Neural progenitor cell (in vitro differentiated cells): ENCODE data around the gene COL8A2. TPM values are rescaled to one million over a fixed set of nuclear protein-coding genes. Genes with fewer than 3 reads are reported as not detected.
A peak's percentile ranks its signal among the peaks of the same experiment; 100 is the strongest.

ENCODE experiments used
- DNase-seq: peaks from one replicate; pipeline ENCODE4 v3.0.0-alpha.2; 2016; ENCODE audit warnings: low spot score
- H2AFZ ChIP-seq: fragments of 200-600 bp; sonication (generic); replicated peaks from 2 replicates; pipeline ENCODE4 v1.6.1; 2016; ENCODE audit warnings: antibody characterized with exemption
- H3F3A ChIP-seq: fragments of 200-600 bp; sonication (generic); 2 replicates; pipeline ENCODE4 v1.6.1; 2016; ENCODE audit warnings: antibody characterized with exemption, low read depth
- H3K27ac ChIP-seq: fragments of 200-600 bp; sonication (generic); 2 replicates; pipeline ENCODE4 v1.5.1; 2016; ENCODE audit warnings: mild to moderate bottlenecking
- H3K27me3 ChIP-seq: fragments of 200-600 bp; sonication (generic); 2 replicates; pipeline ENCODE4 v1.6.1; 2016; ENCODE audit warnings: mild to moderate bottlenecking, moderate library complexity
- H3K36me3 ChIP-seq: fragments of 200-600 bp; sonication (generic); 2 replicates; pipeline ENCODE4 v1.5.1; 2016
- H3K4me1 ChIP-seq: fragments of 200-600 bp; sonication (generic); 2 replicates; pipeline ENCODE4 v1.6.1; 2016; ENCODE audit warnings: mixed run types
- H3K4me2 ChIP-seq: fragments of 200-600 bp; sonication (generic); 2 replicates; pipeline ENCODE4 v1.6.1; 2016
- H3K4me3 ChIP-seq: fragments of 200-600 bp; sonication (generic); 2 replicates; pipeline ENCODE4 v1.5.1; 2016
- H3K79me2 ChIP-seq: fragments of 200-600 bp; sonication (generic); 2 replicates; pipeline ENCODE4 v1.6.1; 2016; ENCODE audit warnings: low read depth
- H3K9ac ChIP-seq: fragments of 200-600 bp; sonication (generic); 2 replicates; pipeline ENCODE4 v1.6.1; 2016
- H3K9me3 ChIP-seq: fragments of 200-600 bp; sonication (generic); 2 replicates; pipeline ENCODE4 v1.5.1; 2016; ENCODE audit warnings: low read depth
- H4K20me1 ChIP-seq: fragments of 200-600 bp; sonication (generic); 2 replicates; pipeline ENCODE4 v1.6.1; 2016; ENCODE audit warnings: low read depth
- H3K27ac Mint-ChIP-seq: 3 replicates; pipeline ENCODE4 v1.8.0; 2021; ENCODE audit warnings: mixed read lengths
- H3K27me3 Mint-ChIP-seq: 2 replicates; pipeline ENCODE4 v1.8.0; 2022; ENCODE audit warnings: low read depth, mild to moderate bottlenecking, inconsistent platforms, moderate library complexity, mixed read lengths; ENCODE audit not compliant: insufficient read depth
- H3K36me3 Mint-ChIP-seq: 3 replicates; pipeline ENCODE4 v1.8.0; 2021; ENCODE audit warnings: mixed read lengths
- H3K4me1 Mint-ChIP-seq: 3 replicates; pipeline ENCODE4 v1.8.0; 2021; ENCODE audit warnings: mixed read lengths
- H3K4me3 Mint-ChIP-seq: 3 replicates; pipeline ENCODE4 v1.8.0; 2021; ENCODE audit warnings: mild to moderate bottlenecking, moderate library complexity, mixed read lengths
- H3K9me3 Mint-ChIP-seq: 3 replicates; pipeline ENCODE4 v1.8.0; 2020; ENCODE audit warnings: mixed read lengths
- EZH2 ChIP-seq: fragments of 200-600 bp; sonication (generic); IDR thresholded peaks from 2 replicates; pipeline ENCODE4 v1.6.1; 2017; ENCODE audit warnings: antibody characterized with exemption, mild to moderate bottlenecking, moderate library complexity
- EZH2phosphoT487 ChIP-seq: fragments of 200-600 bp; sonication (generic); IDR thresholded peaks from 2 replicates; pipeline ENCODE4 v1.6.1; 2017; ENCODE audit warnings: antibody characterized with exemption
- total RNA-seq: library from RNA; depleted of rRNA; stranded (reverse); fragments of >200 nt; gene quantifications from 2 replicates; pipeline ENCODE4 v1.2.3, GENCODE V29; 2015; ENCODE audit warnings: low replicate concordance
- TF ChIP-seq, protein P1 (sequence below): fragments of 200-600 bp; sonication (generic); IDR thresholded peaks from 2 replicates; pipeline ENCODE4 v1.5.1; 2017; ENCODE audit warnings: antibody characterized with exemption, mild to moderate bottlenecking

The COL8A2 gene
- total RNA-seq, 1 donor from 2014 or later = not detected

DNA sequence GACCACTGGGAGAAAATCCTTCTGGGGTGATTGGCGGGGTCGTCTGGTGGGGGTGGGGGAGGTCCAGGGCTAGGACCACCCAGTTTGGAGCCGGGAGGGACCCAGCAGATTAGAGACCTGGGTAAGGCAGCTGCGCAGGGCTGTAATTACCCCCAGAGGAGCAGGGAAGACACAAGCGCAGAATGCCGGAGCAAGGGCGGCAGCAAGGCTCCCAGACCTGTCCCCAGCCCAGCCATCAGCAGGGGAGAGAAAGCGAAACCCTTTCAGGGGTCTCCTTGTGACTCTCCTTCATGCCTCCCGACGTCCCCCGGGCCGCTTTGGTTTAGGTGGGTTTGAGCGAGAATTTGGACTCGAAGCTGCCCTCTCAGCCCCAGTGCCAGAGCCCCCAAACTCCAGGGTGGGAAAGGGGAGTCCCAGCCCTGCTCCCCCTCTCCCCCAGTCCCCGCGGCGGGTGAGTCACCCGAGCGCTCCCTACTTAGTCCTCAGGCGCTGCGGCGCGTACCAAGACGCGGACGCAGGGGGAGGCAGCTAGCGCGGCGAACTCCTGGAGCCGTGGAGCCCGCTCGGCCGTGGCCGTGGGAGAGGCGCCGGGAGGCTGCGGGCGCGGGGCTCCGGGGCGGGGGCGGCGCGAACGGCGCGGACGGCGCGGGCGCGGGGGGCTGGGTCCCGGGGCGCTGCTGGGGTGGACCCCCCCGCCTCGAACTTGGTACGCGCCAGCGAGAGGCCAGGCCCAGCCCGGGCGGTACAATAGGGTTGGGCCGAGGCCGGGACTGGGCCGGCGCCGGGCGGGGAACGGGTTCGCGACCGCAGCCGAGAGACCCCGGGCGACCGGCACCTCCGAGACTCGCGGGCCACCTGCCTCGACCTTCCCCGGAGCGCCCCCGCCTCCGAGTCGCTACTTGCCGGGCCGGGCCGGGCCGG, 30.6 kb upstream of the COL8A2 start, which contains the start of gene MAP7D1:
Gene MAP7D1 (plus strand): TSS at position 753 of the 921 bp plus-strand sequence. CDS start 258 bp downstream, outside the sequence.
- Mint-ChIP-seq H3K4me3 (peak within 1 kb of the TSS; percentile 94), H3K36me3 (peaks cover 15% of the 10 kb centered on the region), H3K27me3 (peaks cover 3% of the 10 kb centered on the region), H3K9me3 (no peaks in the 10 kb centered on the region), H3K4me1 (peaks cover 66% of the 10 kb centered on the region), H3K27ac (peak within 1 kb of the TSS; percentile 85)
- Histone ChIP-seq H3K27ac (peak within 1 kb of the TSS; percentile 95), H4K20me1 (peaks cover 38% of the 10 kb centered on the region), H3F3A (peaks cover 69% of the 10 kb centered on the region), H2AFZ (peak within 1 kb of the TSS; percentile 58), H3K36me3 (no peaks in the 10 kb centered on the region), H3K79me2 (peaks cover 40% of the 10 kb centered on the region), H3K4me2 (peak within 1 kb of the TSS; percentile 93), H3K27me3 (peaks cover 15% of the 10 kb centered on the region), H3K9me3 (no peaks in the 10 kb centered on the region), H3K4me3 (peak within 1 kb of the TSS; percentile 99), H3K9ac (peak within 1 kb of the TSS; percentile 63), H3K4me1 (peaks cover 35% of the 10 kb centered on the region)
- DNase-seq = peak; percentile 93
- TF ChIP-seq EZH2 (no peak), EZH2phosphoT487 (no peak)
- TF ChIP-seq, protein P1, sequence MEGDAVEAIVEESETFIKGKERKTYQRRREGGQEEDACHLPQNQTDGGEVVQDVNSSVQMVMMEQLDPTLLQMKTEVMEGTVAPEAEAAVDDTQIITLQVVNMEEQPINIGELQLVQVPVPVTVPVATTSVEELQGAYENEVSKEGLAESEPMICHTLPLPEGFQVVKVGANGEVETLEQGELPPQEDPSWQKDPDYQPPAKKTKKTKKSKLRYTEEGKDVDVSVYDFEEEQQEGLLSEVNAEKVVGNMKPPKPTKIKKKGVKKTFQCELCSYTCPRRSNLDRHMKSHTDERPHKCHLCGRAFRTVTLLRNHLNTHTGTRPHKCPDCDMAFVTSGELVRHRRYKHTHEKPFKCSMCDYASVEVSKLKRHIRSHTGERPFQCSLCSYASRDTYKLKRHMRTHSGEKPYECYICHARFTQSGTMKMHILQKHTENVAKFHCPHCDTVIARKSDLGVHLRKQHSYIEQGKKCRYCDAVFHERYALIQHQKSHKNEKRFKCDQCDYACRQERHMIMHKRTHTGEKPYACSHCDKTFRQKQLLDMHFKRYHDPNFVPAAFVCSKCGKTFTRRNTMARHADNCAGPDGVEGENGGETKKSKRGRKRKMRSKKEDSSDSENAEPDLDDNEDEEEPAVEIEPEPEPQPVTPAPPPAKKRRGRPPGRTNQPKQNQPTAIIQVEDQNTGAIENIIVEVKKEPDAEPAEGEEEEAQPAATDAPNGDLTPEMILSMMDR = no peak

DNA sequence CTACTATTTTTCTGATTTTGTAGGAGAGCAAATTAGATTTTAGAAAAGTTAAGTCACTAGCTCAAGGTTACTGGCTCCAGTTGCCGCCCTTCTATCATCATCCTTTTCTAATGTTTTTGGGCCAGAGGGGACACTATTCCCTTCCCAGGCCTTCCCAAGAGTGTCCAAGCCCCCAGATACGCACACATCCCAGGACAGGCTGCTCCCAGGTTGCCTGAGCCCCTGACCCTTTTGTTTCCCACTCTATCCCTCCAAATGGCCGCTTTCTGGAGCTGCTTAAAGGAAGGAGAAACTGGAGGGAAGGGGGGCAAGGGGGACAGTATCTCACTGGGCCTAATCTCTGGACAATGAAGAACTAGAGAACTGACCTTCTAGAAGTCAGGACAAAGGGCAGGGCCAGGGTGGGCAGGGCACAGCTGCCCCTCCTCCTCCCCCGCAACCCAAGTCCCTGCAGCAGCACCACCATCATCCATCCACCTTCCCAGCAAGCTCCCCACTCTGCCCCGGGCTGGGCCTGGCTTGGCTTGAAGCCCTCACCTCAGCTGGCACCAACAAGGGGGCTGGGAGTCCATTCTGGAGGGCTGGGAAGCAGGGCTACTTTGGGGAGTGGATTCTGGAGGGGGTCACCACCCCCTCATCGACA, 29.9 kb upstream of the COL8A2 start:
- Mint-ChIP-seq H3K36me3 (peaks cover 15% of the 10 kb centered on the region), H3K27ac (peak overlapping the region; percentile 85), H3K4me3 (peak overlapping the region; percentile 90), H3K4me1 (peaks cover 67% of the 10 kb centered on the region), H3K9me3 (no peaks in the 10 kb centered on the region), H3K27me3 (peaks cover 6% of the 10 kb centered on the region)
- no peak overlapping the region for H2AFZ ChIP-seq
- H3K27me3 ChIP-seq = peaks cover 15% of the 10 kb centered on the region
- H3K27ac ChIP-seq = peak overlapping the region; percentile 95
- H3K4me3 ChIP-seq = peak overlapping the region; percentile 99
- H3K79me2 ChIP-seq = peaks cover 32% of the 10 kb centered on the region
- peaks cover 41% of the 10 kb centered on the region for H3K4me1 ChIP-seq
- peaks cover 69% of the 10 kb centered on the region for H3F3A ChIP-seq
- TF ChIP-seq EZH2phosphoT487 (peak; percentile 28), EZH2 (no peak)
- peaks cover 30% of the 10 kb centered on the region for H4K20me1 ChIP-seq
- H3K9ac ChIP-seq = no peak overlapping the region
- no peaks in the 10 kb centered on the region for H3K36me3 ChIP-seq
- H3K9me3 ChIP-seq = no peaks in the 10 kb centered on the region
- H3K4me2 ChIP-seq = peak overlapping the region; percentile 93
- peak; percentile 93 for DNase-seq

- Mint-ChIP-seq H3K9me3 (no peaks in the 10 kb centered on the region), H3K4me1 (peaks cover 67% of the 10 kb centered on the region), H3K4me3 (peak overlapping the region; percentile 90), H3K27ac (peak overlapping the region; percentile 85), H3K27me3 (peaks cover 9% of the 10 kb centered on the region), H3K36me3 (peaks cover 13% of the 10 kb centered on the region)
- Histone ChIP-seq H3K4me2 (peak overlapping the region; percentile 93), H3K79me2 (peaks cover 27% of the 10 kb centered on the region), H3K9me3 (no peaks in the 10 kb centered on the region), H3K9ac (no peak overlapping the region), H2AFZ (no peak overlapping the region), H3K4me3 (peak overlapping the region; percentile 99), H3K36me3 (no peaks in the 10 kb centered on the region), H4K20me1 (peaks cover 24% of the 10 kb centered on the region), H3K27ac (peak overlapping the region; percentile 49), H3K4me1 (peaks cover 43% of the 10 kb centered on the region), H3F3A (peaks cover 66% of the 10 kb centered on the region), H3K27me3 (peaks cover 15% of the 10 kb centered on the region)
- DNase-seq = no peak
- no peak for TF ChIP-seq EZH2
- TF ChIP-seq EZH2phosphoT487 = no peak
- TF ChIP-seq, protein P1 = no peak
Measured at GRCh38 chr1:36154335-36154734, 29.3 kb upstream of the COL8A2 start.
